T-helper 2 cell treated with Interferon-gamma antibody and Interleukin-4, amounts not matched to agents 5 μg/mL and 100 μg/mL, for 36 hours (primary cell): ENCODE data around the gene CDX2.

Source experiments
- DNase-seq: peaks from one replicate; pipeline ENCODE4 v3.0.0; 2021; ENCODE audit warnings: low spot score
- H3K27ac Mint-ChIP-seq: one replicate; pipeline ENCODE4 v1.8.0; 2021; ENCODE audit warnings: mild to moderate bottlenecking, mixed read lengths
- H3K27me3 Mint-ChIP-seq: one replicate; pipeline ENCODE4 v1.8.0; 2021; ENCODE audit warnings: low read depth, mixed read lengths
- H3K36me3 Mint-ChIP-seq: one replicate; pipeline ENCODE4 v1.8.0; 2021; ENCODE audit warnings: low read depth, mixed read lengths
- H3K4me1 Mint-ChIP-seq: one replicate; pipeline ENCODE4 v1.8.0; 2021; ENCODE audit warnings: low read depth, mixed read lengths
- H3K4me3 Mint-ChIP-seq: one replicate; pipeline ENCODE4 v1.8.0; 2022; ENCODE audit warnings: mild to moderate bottlenecking, moderate library complexity, mixed read lengths
- H3K9me3 Mint-ChIP-seq: one replicate; pipeline ENCODE4 v1.8.0; 2021; ENCODE audit warnings: mixed read lengths

Gene CDX2

GRCh38 chr13:27924529-27925141 lies 44.5 kb downstream of the CDX2 start:
- Mint-ChIP-seq H3K9me3 (no peaks in the 10 kb centered on the region), H3K4me3 (no peak overlapping the region), H3K36me3 (peaks cover 2% of the 10 kb centered on the region), H3K27me3 (peaks cover 88% of the 10 kb centered on the region), H3K27ac (no peak overlapping the region), H3K4me1 (peaks cover 3% of the 10 kb centered on the region)
- no peak for DNase-seq

GRCh38 chr13:27923794-27924528 lies 45.2 kb downstream of the CDX2 start:
- peaks cover 3% of the 10 kb centered on the region for H3K4me1 Mint-ChIP-seq
- no peak overlapping the region for H3K4me3 Mint-ChIP-seq
- no peak for DNase-seq
- peaks cover 88% of the 10 kb centered on the region for H3K27me3 Mint-ChIP-seq
- H3K9me3 Mint-ChIP-seq: no peaks in the 10 kb centered on the region
- peak overlapping the region; percentile 55 for H3K27ac Mint-ChIP-seq
- peaks cover 2% of the 10 kb centered on the region for H3K36me3 Mint-ChIP-seq

GRCh38 chr13:27922883-27923612 lies 46.1 kb downstream of the CDX2 start:
- no peaks in the 10 kb centered on the region for H3K9me3 Mint-ChIP-seq
- no peak overlapping the region for H3K27ac Mint-ChIP-seq
- peaks cover 4% of the 10 kb centered on the region for H3K36me3 Mint-ChIP-seq
- no peak for DNase-seq
- no peak overlapping the region for H3K4me3 Mint-ChIP-seq
- H3K27me3 Mint-ChIP-seq: peaks cover 87% of the 10 kb centered on the region
- peaks cover 3% of the 10 kb centered on the region for H3K4me1 Mint-ChIP-seq

GRCh38 chr13:27921961-27922882 lies 46.9 kb downstream of the CDX2 start:
- Mint-ChIP-seq H3K27ac (peak overlapping the region; percentile 52), H3K4me3 (no peak overlapping the region), H3K4me1 (peaks cover 4% of the 10 kb centered on the region), H3K27me3 (peaks cover 86% of the 10 kb centered on the region), H3K9me3 (no peaks in the 10 kb centered on the region), H3K36me3 (peaks cover 4% of the 10 kb centered on the region)
- no peak for DNase-seq

GRCh38 chr13:27921421-27921960 lies 47.6 kb downstream of the CDX2 start:
- DNase-seq: no peak
- H3K9me3 Mint-ChIP-seq: no peaks in the 10 kb centered on the region
- H3K4me1 Mint-ChIP-seq: peaks cover 5% of the 10 kb centered on the region
- peaks cover 85% of the 10 kb centered on the region for H3K27me3 Mint-ChIP-seq
- H3K4me3 Mint-ChIP-seq: peak overlapping the region; percentile 9
- H3K27ac Mint-ChIP-seq: no peak overlapping the region
- peaks cover 4% of the 10 kb centered on the region for H3K36me3 Mint-ChIP-seq

GRCh38 chr13:27920677-27921420 lies 48.3 kb downstream of the CDX2 start:
- peaks cover 4% of the 10 kb centered on the region for H3K36me3 Mint-ChIP-seq
- peaks cover 84% of the 10 kb centered on the region for H3K27me3 Mint-ChIP-seq
- H3K27ac Mint-ChIP-seq: peak overlapping the region; percentile 6
- no peaks in the 10 kb centered on the region for H3K9me3 Mint-ChIP-seq
- no peak for DNase-seq
- peaks cover 5% of the 10 kb centered on the region for H3K4me1 Mint-ChIP-seq
- peak overlapping the region; percentile 74 for H3K4me3 Mint-ChIP-seq

GRCh38 chr13:27919934-27920676 lies 49.0 kb downstream of the CDX2 start, which contains the start of gene PDX1:
Gene PDX1 (plus strand): TSS chr13:27920000. CDS start chr13:27920139, 139 bp downstream.
- Mint-ChIP-seq H3K9me3 (no peaks in the 10 kb centered on the region), H3K27ac (peak within 1 kb of the TSS; percentile 26), H3K27me3 (peaks cover 84% of the 10 kb centered on the region), H3K4me3 (peak within 1 kb of the TSS; percentile 74), H3K36me3 (peaks cover 4% of the 10 kb centered on the region), H3K4me1 (peaks cover 5% of the 10 kb centered on the region)
- no peak for DNase-seq

GRCh38 chr13:27919659-27919933 lies 49.5 kb downstream of the CDX2 start:
- H3K27me3 Mint-ChIP-seq: peaks cover 81% of the 10 kb centered on the region
- H3K4me1 Mint-ChIP-seq: peaks cover 5% of the 10 kb centered on the region
- H3K27ac Mint-ChIP-seq: no peak overlapping the region
- no peaks in the 10 kb centered on the region for H3K9me3 Mint-ChIP-seq
- peaks cover 4% of the 10 kb centered on the region for H3K36me3 Mint-ChIP-seq
- no peak for DNase-seq
- H3K4me3 Mint-ChIP-seq: no peak overlapping the region

GRCh38 chr13:27918918-27919658 lies 50.0 kb downstream of the CDX2 start:
- peaks cover 79% of the 10 kb centered on the region for H3K27me3 Mint-ChIP-seq
- H3K4me3 Mint-ChIP-seq: no peak overlapping the region
- DNase-seq: no peak
- no peaks in the 10 kb centered on the region for H3K9me3 Mint-ChIP-seq
- H3K36me3 Mint-ChIP-seq: peaks cover 4% of the 10 kb centered on the region
- H3K27ac Mint-ChIP-seq: peak overlapping the region; percentile 26
- H3K4me1 Mint-ChIP-seq: peaks cover 5% of the 10 kb centered on the region

- no peak overlapping the region for H3K4me3 Mint-ChIP-seq
- peaks cover 74% of the 10 kb centered on the region for H3K27me3 Mint-ChIP-seq
- no peaks in the 10 kb centered on the region for H3K9me3 Mint-ChIP-seq
- H3K27ac Mint-ChIP-seq: peak overlapping the region; percentile 45
- DNase-seq: no peak
- H3K4me1 Mint-ChIP-seq: peaks cover 5% of the 10 kb centered on the region
- H3K36me3 Mint-ChIP-seq: peaks cover 4% of the 10 kb centered on the region
Measured at GRCh38 chr13:27918041-27918917, 50.8 kb downstream of the CDX2 start.
